Activated CD8-positive, alpha-beta T cell treated with anti-CD3 and anti-CD28 coated beads for 36 hours (primary cell): ENCODE results near the gene PPP6R1. TPM values are rescaled to one million over a fixed set of nuclear protein-coding genes. Genes with fewer than 3 reads are reported as not detected.
A peak's percentile ranks its signal among the peaks of the same experiment; 100 is the strongest.

Experiments
- ATAC-seq: fragments of 200-7000 bp; cut with Tn5 transposase; one replicate; pipeline ENCODE4 v1.10.0; 2021; ENCODE audit warnings: mild to moderate bottlenecking, moderate library complexity
- CTCF ChIA-PET: fragments of 350-600 bp; sonication (Branson Sonifier 250); formaldehyde crosslinking; loops from one replicate; lab custom pipeline; 2021; ENCODE audit warnings: antibody characterized with exemption; lab: Charles Lee
- POLR2A ChIA-PET: fragments of 350-600 bp; sonication (Branson Sonifier 250); formaldehyde crosslinking; loops from one replicate; lab custom pipeline; 2021; ENCODE audit warnings: antibody characterized with exemption; lab: Charles Lee
- DNase-seq: peaks from one replicate; pipeline ENCODE4 v3.0.0-alpha.2; 2020
- H3K27ac Mint-ChIP-seq: one replicate; pipeline ENCODE4 v1.8.0; 2021; ENCODE audit warnings: mild to moderate bottlenecking, mixed read lengths
- H3K27me3 Mint-ChIP-seq: one replicate; pipeline ENCODE4 v1.8.0; 2021; ENCODE audit warnings: mixed read lengths
- H3K36me3 Mint-ChIP-seq: one replicate; pipeline ENCODE4 v1.8.0; 2021; ENCODE audit warnings: low read depth, mixed read lengths
- H3K4me1 Mint-ChIP-seq: one replicate; pipeline ENCODE4 v1.8.0; 2021; ENCODE audit warnings: low read depth, mixed read lengths
- H3K4me3 Mint-ChIP-seq: one replicate; pipeline ENCODE4 v1.8.0; 2021; ENCODE audit warnings: mild to moderate bottlenecking, moderate library complexity, mixed read lengths
- H3K9me3 Mint-ChIP-seq: one replicate; pipeline ENCODE4 v1.8.0; 2021; ENCODE audit warnings: mixed read lengths
- intact Hi-C: fragments of 100-400 bp; cut with micrococcal nuclease; formaldehyde crosslinking; loops from one replicate; pipeline ENCODE4 v1.10.0; 2022
- total RNA-seq, 2 experiments: library from RNA; stranded (reverse); gene quantifications; one replicate each; pipeline ENCODE4 v1.2.3, GENCODE V29; 2021
- TF ChIP-seq, protein P1 (sequence below): fragments of 200-600 bp; IDR thresholded peaks from one replicate; pipeline ENCODE4 v1.8.0; 2022; ENCODE audit warnings: antibody characterized with exemption, mild to moderate bottlenecking

Gene PPP6R1
- total RNA-seq, 2 experiments from 2014 or later: 197 to 207 TPM

GRCh38 chr19:55278391-55279135 lies 19.7 kb upstream of the PPP6R1 start:
- no peaks in the 10 kb centered on the region for H3K27me3 Mint-ChIP-seq
- peaks cover 8% of the 10 kb centered on the region for H3K36me3 Mint-ChIP-seq
- no peak for DNase-seq
- ATAC-seq: no peak
- H3K27ac Mint-ChIP-seq: no peak overlapping the region
- intact Hi-C loops: no loop called here
- no peaks in the 10 kb centered on the region for H3K9me3 Mint-ChIP-seq
- TF ChIP-seq, protein P1, sequence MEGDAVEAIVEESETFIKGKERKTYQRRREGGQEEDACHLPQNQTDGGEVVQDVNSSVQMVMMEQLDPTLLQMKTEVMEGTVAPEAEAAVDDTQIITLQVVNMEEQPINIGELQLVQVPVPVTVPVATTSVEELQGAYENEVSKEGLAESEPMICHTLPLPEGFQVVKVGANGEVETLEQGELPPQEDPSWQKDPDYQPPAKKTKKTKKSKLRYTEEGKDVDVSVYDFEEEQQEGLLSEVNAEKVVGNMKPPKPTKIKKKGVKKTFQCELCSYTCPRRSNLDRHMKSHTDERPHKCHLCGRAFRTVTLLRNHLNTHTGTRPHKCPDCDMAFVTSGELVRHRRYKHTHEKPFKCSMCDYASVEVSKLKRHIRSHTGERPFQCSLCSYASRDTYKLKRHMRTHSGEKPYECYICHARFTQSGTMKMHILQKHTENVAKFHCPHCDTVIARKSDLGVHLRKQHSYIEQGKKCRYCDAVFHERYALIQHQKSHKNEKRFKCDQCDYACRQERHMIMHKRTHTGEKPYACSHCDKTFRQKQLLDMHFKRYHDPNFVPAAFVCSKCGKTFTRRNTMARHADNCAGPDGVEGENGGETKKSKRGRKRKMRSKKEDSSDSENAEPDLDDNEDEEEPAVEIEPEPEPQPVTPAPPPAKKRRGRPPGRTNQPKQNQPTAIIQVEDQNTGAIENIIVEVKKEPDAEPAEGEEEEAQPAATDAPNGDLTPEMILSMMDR: no peak
- ChIA-PET CTCF (interaction anchor here (0.7 to 1.5 kb wide), 3 partner anchors 19 to 139 kb away, joined by 3 read pairs; partner anchors contain the start of gene PPP6R1), POLR2A (interaction anchor here (1.1 to 6.5 kb wide), 2 partner anchors 15 to 18 kb away, joined by 3 to 54 read pairs; partner anchors contain the start of gene PPP6R1)
- H3K4me3 Mint-ChIP-seq: peak overlapping the region; percentile 92
- peaks cover 27% of the 10 kb centered on the region for H3K4me1 Mint-ChIP-seq

GRCh38 chr19:55277494-55277893 lies 18.7 kb upstream of the PPP6R1 start:
- TF ChIP-seq, protein P1: no peak
- Mint-ChIP-seq H3K4me3 (no peak overlapping the region), H3K36me3 (peaks cover 9% of the 10 kb centered on the region), H3K27me3 (no peaks in the 10 kb centered on the region), H3K27ac (no peak overlapping the region), H3K9me3 (no peaks in the 10 kb centered on the region), H3K4me1 (peaks cover 25% of the 10 kb centered on the region)
- DNase-seq (no peak), ATAC-seq (no peak)
- CTCF ChIA-PET: interaction anchor here (0.9 to 1.5 kb wide), 2 partner anchors 114 to 140 kb away, joined by 3 read pairs; no protein-coding TSS in a partner anchor
- POLR2A ChIA-PET: interaction anchor here (1.1 to 6.5 kb wide), 3 partner anchors 14 to 31 kb away, joined by 3 to 54 read pairs (median 4); partner anchors contain the start of gene PPP6R1
- intact Hi-C loops: no loop called here

DNA sequence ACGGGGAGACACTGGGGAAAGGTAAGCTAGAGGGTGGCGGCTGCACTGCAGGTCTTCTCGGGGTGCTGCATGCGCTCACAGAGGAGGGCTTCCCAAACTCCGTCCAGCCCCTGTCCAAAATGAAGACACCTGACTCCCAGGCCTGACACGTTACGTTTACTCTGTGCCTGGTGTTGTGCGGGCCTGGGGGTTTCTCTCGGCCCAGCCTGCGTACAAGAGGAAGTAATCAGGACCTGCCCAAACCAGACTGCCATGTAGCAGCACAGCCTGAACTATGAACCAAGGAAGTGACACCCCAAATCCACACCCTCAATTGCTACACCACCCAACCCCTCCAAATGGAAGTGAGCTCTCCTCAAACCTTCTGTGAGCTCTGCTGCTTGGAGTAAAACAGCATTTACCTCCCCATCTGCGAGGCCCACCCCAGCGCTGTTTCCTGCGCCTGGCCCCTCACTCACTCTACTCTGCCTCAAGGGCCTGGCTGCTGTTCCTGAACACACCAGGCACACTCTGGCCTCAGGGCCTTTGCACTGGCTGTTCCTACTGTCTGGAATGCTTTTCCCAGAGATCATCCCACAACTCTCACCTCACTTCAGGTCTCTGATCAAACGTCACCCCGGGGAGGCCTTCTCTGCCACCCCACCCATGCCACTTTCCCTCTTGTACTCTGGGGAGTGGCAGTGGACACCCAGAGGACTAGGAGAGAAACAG lies 18.1 kb upstream of the PPP6R1 start:
- peaks cover 12% of the 10 kb centered on the region for H3K36me3 Mint-ChIP-seq
- H3K27me3 Mint-ChIP-seq: no peaks in the 10 kb centered on the region
- DNase-seq: no peak
- TF ChIP-seq, protein P1: no peak
- no peak for ATAC-seq
- H3K9me3 Mint-ChIP-seq: no peaks in the 10 kb centered on the region
- peaks cover 25% of the 10 kb centered on the region for H3K4me1 Mint-ChIP-seq
- ChIA-PET POLR2A (interaction anchor here (1.1 to 6.5 kb wide), 4 partner anchors 13 to 30 kb away, joined by 3 to 54 read pairs (median 4); partner anchors contain the start of gene PPP6R1), CTCF (interaction anchor here (1.5 kb wide), 1 partner anchor 141 kb away, joined by 3 read pairs; no protein-coding TSS in a partner anchor)
- intact Hi-C loops: no loop called here
- no peak overlapping the region for H3K4me3 Mint-ChIP-seq
- peak overlapping the region; percentile 50 for H3K27ac Mint-ChIP-seq

DNA sequence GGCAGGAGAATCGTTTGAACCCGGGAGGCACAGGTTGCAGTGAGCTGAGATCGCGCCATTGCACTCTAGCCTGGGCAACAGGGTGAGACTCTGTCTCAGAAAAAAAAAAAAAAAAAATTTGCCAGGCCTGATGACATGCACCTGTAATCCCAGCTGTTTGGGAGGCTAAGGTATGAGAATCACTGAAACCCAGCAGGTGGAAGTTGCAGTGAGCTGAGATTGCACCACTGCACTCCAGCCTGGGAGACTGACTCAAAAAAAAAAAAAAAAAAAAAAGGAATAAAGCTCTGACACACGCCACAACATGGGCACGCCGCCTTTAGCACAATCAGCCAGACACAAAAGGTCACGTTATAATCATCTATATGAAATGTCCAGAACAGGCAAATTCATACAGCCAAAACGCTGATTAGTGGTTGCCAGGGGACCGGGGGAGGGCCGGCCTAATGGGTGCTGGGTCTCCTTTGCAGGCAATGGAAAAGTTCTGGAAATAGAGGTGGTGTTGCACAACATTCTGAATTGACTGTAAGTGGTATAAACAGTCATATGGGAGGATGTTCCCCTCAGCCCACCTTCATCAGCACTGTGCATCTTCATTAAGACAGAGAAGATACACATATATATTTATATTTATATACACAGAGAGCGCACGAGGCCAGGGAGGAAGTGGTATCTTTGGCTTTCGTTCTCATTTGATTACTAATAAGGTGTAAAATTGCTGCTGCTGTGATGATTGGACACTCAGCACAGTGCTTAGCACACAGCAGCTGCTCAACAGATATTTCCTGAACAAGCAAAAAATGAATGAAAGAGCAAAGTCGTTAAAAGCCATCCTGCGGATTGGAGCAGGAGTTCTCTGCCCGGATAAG lies 17.3 kb upstream of the PPP6R1 start:
- DNase-seq (peak; percentile 37), ATAC-seq (no peak)
- intact Hi-C loops: no loop called here
- Mint-ChIP-seq H3K4me1 (peaks cover 24% of the 10 kb centered on the region), H3K27me3 (no peaks in the 10 kb centered on the region), H3K4me3 (no peak overlapping the region), H3K27ac (peak overlapping the region; percentile 50), H3K9me3 (no peaks in the 10 kb centered on the region), H3K36me3 (peaks cover 12% of the 10 kb centered on the region)
- POLR2A ChIA-PET: interaction anchor here (1.3 to 6.5 kb wide), 4 partner anchors 13 to 30 kb away, joined by 3 to 54 read pairs (median 4); partner anchors contain the start of gene PPP6R1
- TF ChIP-seq, protein P1: no peak
- CTCF ChIA-PET: interaction anchor here (0.6 kb wide), 1 partner anchor 184 kb away, joined by 3 read pairs; no protein-coding TSS in a partner anchor
